Measurements from ENCODE around the gene XPNPEP2.

DNA sequence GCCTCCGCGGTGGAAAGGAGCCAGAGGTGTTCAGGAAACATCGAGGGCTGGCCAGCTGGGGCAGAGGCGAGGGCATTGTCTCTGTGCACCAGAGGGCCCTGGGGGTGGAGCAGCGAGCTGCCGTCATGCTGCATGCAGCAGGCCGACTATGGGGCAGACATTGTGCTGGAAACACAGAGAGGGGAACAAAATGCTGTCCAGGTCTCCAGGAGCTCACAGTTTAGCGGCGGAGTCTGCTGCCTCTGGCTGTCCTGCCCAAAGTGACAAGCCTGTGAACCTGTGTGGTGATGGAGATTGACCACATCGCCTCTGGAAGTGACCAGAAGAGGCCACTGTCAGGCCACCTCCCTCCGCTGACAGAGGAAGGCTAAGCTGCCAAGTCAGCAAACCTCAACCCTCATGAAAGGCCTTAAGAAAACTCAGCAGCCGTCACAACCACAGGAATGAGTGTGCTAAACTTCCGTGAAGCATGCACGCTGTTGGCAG is 20.8 kb downstream of the XPNPEP2 start:
- TF ChIP-seq GATA2 (IDR thresholded peaks at IDR 0.05; ENCODE audit: low read depth, low read length) (no peak), GATA3 (IDR thresholded peaks at IDR 0.05; ENCODE audit: low read depth, low read length) (no peak)
